Neural cell (in vitro differentiated cells): Measurements from ENCODE around the gene H19. TPM values are rescaled to one million over a fixed set of nuclear protein-coding genes. Genes with fewer than 3 reads are reported as not detected.

Experiments
- H2AFZ ChIP-seq: fragments of 200-600, 300-800 bp; sonication (generic), shearing (Covaris generic); 2 replicates; pipeline ENCODE4 v1.6.0; 2014; ENCODE audit warnings: low read depth, mild to moderate bottlenecking, antibody characterized with exemption, low read length, moderate library complexity
- H3F3A ChIP-seq: fragments of 200-600 bp; shearing (Covaris generic); 2 replicates; pipeline ENCODE4 v1.6.1; 2016; ENCODE audit warnings: mild to moderate bottlenecking, moderate library complexity, mixed read lengths, antibody characterized with exemption, low read length; ENCODE audit not compliant: insufficient read depth, poor library complexity, severe bottlenecking
- H3K27ac ChIP-seq: fragments of 200-600, 300-800 bp; sonication (generic), shearing (Covaris generic); 2 replicates; pipeline ENCODE4 v1.5.1; 2014; ENCODE audit warnings: mild to moderate bottlenecking, low read length, moderate library complexity
- H3K27me3 ChIP-seq: fragments of 300-800, 200-600 bp; sonication (generic), shearing (Covaris generic); 2 replicates; pipeline ENCODE4 v1.6.0; 2014; ENCODE audit warnings: mild to moderate bottlenecking, low read depth, low read length, moderate library complexity; ENCODE audit not compliant: insufficient read depth
- H3K36me3 ChIP-seq: fragments of 300-800, 200-600 bp; sonication (generic), shearing (Covaris generic); 2 replicates; pipeline ENCODE4 v1.5.1; 2014; ENCODE audit warnings: mild to moderate bottlenecking, antibody characterized with exemption, low read length, moderate library complexity; ENCODE audit not compliant: insufficient read depth
- H3K4me2 ChIP-seq: fragments of 300-800, 200-600 bp; sonication (generic), shearing (Covaris generic); 2 replicates; pipeline ENCODE4 v1.6.0; 2014; ENCODE audit warnings: mild to moderate bottlenecking, low read length
- H3K4me3 ChIP-seq: fragments of 300-800, 200-600 bp; sonication (generic), shearing (Covaris generic); 2 replicates; pipeline ENCODE4 v1.5.1; 2014; ENCODE audit warnings: mild to moderate bottlenecking, low read length, moderate library complexity
- H3K79me2 ChIP-seq: fragments of 200-600 bp; shearing (Covaris generic); replicated peaks from 2 replicates; pipeline ENCODE4 v1.6.0; 2014; ENCODE audit warnings: mild to moderate bottlenecking, low read length, moderate library complexity; ENCODE audit not compliant: insufficient read depth
- H3K9ac ChIP-seq: fragments of 300-800, 200-600 bp; sonication (generic), shearing (Covaris generic); 2 replicates; pipeline ENCODE4 v1.6.1; 2016; ENCODE audit warnings: mild to moderate bottlenecking, low read length, mixed read lengths
- H3K9me2 ChIP-seq: fragments of 200-600 bp; shearing (Covaris generic); 2 replicates; pipeline ENCODE4 v1.6.1; 2016; ENCODE audit warnings: mild to moderate bottlenecking, low read length, mixed read lengths; ENCODE audit not compliant: insufficient read depth
- H3K9me3 ChIP-seq: fragments of 200-600, 300-800 bp; sonication (generic), shearing (Covaris generic); 2 replicates; pipeline ENCODE4 v1.6.1; 2016; ENCODE audit warnings: mild to moderate bottlenecking, mixed run types, low read length, moderate library complexity, mixed read lengths
- H4K20me1 ChIP-seq: fragments of 200-600 bp; shearing (Covaris generic); 2 replicates; pipeline ENCODE4 v1.6.1; 2016; ENCODE audit warnings: mild to moderate bottlenecking, mixed run types; ENCODE audit not compliant: insufficient read depth
- EP300 ChIP-seq: fragments of 450-650 bp; conservative IDR thresholded peaks from 2 replicates; pipeline ENCODE4 v1.6.1; 2014; ENCODE audit warnings: antibody characterized with exemption, mild to moderate bottlenecking, moderate library complexity; ENCODE audit not compliant: poor library complexity, severe bottlenecking
- EZH2 ChIP-seq: fragments of 200-600, 300-800 bp; shearing (Covaris generic), sonication (generic); IDR thresholded peaks from 2 replicates; pipeline ENCODE4 v1.6.1; 2014; ENCODE audit warnings: antibody characterized with exemption, low read length, borderline replicate concordance, mild to moderate bottlenecking; ENCODE audit not compliant: insufficient read depth, poor library complexity, severe bottlenecking
- MXI1 ChIP-seq: fragments of 450-650 bp; conservative IDR thresholded peaks from 2 replicates; pipeline ENCODE4 v1.6.1; 2014; ENCODE audit warnings: antibody characterized with exemption, mild to moderate bottlenecking; ENCODE audit not compliant: poor library complexity, severe bottlenecking
- POLR2AphosphoS5 ChIP-seq: IDR thresholded peaks from 2 replicates; pipeline ENCODE4 v1.6.1; 2012
- RAD21 ChIP-seq: fragments of 450-650 bp; conservative IDR thresholded peaks from 2 replicates; pipeline ENCODE4 v1.6.1; 2014; ENCODE audit warnings: antibody characterized with exemption, mild to moderate bottlenecking, moderate library complexity
- SMC3 ChIP-seq: fragments of 450-650 bp; conservative IDR thresholded peaks from 2 replicates; pipeline ENCODE4 v1.6.1; 2014; ENCODE audit warnings: antibody characterized with exemption, mild to moderate bottlenecking, moderate library complexity; ENCODE audit not compliant: poor library complexity
- TAF1 ChIP-seq: IDR thresholded peaks from 2 replicates; pipeline ENCODE4 v1.6.1; 2012; ENCODE audit warnings: low read depth
- polyA plus RNA-seq: library from polyadenylated mRNA; depleted of rRNA; stranded (reverse); fragments of >200 nt; gene quantifications from 2 replicates; pipeline ENCODE4 v1.2.3, GENCODE V29; 2014
- TF ChIP-seq, protein P1 (sequence below): IDR thresholded peaks from 2 replicates; pipeline ENCODE4 v1.6.1; 2012; ENCODE audit warnings: borderline replicate concordance
- TF ChIP-seq, protein P2 (sequence below): fragments of 450-650 bp; IDR thresholded peaks from 2 replicates; pipeline ENCODE4 v1.5.1; 2014; ENCODE audit warnings: antibody characterized with exemption, mild to moderate bottlenecking, moderate library complexity; ENCODE audit not compliant: poor library complexity, severe bottlenecking

The H19 gene
- polyA plus RNA-seq, 1 donor from 2014 or later, result not detected

- TF ChIP-seq, protein P1, sequence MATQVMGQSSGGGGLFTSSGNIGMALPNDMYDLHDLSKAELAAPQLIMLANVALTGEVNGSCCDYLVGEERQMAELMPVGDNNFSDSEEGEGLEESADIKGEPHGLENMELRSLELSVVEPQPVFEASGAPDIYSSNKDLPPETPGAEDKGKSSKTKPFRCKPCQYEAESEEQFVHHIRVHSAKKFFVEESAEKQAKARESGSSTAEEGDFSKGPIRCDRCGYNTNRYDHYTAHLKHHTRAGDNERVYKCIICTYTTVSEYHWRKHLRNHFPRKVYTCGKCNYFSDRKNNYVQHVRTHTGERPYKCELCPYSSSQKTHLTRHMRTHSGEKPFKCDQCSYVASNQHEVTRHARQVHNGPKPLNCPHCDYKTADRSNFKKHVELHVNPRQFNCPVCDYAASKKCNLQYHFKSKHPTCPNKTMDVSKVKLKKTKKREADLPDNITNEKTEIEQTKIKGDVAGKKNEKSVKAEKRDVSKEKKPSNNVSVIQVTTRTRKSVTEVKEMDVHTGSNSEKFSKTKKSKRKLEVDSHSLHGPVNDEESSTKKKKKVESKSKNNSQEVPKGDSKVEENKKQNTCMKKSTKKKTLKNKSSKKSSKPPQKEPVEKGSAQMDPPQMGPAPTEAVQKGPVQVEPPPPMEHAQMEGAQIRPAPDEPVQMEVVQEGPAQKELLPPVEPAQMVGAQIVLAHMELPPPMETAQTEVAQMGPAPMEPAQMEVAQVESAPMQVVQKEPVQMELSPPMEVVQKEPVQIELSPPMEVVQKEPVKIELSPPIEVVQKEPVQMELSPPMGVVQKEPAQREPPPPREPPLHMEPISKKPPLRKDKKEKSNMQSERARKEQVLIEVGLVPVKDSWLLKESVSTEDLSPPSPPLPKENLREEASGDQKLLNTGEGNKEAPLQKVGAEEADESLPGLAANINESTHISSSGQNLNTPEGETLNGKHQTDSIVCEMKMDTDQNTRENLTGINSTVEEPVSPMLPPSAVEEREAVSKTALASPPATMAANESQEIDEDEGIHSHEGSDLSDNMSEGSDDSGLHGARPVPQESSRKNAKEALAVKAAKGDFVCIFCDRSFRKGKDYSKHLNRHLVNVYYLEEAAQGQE, result no peak
- TF ChIP-seq TAF1, result no peak
- no peak for TF ChIP-seq EZH2
- TF ChIP-seq, protein P2, sequence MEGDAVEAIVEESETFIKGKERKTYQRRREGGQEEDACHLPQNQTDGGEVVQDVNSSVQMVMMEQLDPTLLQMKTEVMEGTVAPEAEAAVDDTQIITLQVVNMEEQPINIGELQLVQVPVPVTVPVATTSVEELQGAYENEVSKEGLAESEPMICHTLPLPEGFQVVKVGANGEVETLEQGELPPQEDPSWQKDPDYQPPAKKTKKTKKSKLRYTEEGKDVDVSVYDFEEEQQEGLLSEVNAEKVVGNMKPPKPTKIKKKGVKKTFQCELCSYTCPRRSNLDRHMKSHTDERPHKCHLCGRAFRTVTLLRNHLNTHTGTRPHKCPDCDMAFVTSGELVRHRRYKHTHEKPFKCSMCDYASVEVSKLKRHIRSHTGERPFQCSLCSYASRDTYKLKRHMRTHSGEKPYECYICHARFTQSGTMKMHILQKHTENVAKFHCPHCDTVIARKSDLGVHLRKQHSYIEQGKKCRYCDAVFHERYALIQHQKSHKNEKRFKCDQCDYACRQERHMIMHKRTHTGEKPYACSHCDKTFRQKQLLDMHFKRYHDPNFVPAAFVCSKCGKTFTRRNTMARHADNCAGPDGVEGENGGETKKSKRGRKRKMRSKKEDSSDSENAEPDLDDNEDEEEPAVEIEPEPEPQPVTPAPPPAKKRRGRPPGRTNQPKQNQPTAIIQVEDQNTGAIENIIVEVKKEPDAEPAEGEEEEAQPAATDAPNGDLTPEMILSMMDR, result no peak
- TF ChIP-seq RAD21, result no peak
- TF ChIP-seq SMC3, result no peak
- TF ChIP-seq MXI1, result no peak
- no peak for TF ChIP-seq POLR2AphosphoS5
- no peak for TF ChIP-seq EP300
- H3K9me3 ChIP-seq, result no peaks in the 10 kb centered on the region
- no peaks in the 10 kb centered on the region for H3K27me3 ChIP-seq
- H3K9ac ChIP-seq, result no peak overlapping the region
- H3K4me2 ChIP-seq, result no peak overlapping the region
- no peaks in the 10 kb centered on the region for H3K79me2 ChIP-seq
- H2AFZ ChIP-seq, result no peak overlapping the region
- no peaks in the 10 kb centered on the region for H3K36me3 ChIP-seq
- no peak overlapping the region for H3K4me3 ChIP-seq
- no peaks in the 10 kb centered on the region for H3F3A ChIP-seq
- H3K9me2 ChIP-seq, result no peaks in the 10 kb centered on the region
- no peaks in the 10 kb centered on the region for H4K20me1 ChIP-seq
- no peak overlapping the region for H3K27ac ChIP-seq
These were observed 5.5 kb downstream of the H19 start for GRCh38 chr11:1992111-1992510.

DNA sequence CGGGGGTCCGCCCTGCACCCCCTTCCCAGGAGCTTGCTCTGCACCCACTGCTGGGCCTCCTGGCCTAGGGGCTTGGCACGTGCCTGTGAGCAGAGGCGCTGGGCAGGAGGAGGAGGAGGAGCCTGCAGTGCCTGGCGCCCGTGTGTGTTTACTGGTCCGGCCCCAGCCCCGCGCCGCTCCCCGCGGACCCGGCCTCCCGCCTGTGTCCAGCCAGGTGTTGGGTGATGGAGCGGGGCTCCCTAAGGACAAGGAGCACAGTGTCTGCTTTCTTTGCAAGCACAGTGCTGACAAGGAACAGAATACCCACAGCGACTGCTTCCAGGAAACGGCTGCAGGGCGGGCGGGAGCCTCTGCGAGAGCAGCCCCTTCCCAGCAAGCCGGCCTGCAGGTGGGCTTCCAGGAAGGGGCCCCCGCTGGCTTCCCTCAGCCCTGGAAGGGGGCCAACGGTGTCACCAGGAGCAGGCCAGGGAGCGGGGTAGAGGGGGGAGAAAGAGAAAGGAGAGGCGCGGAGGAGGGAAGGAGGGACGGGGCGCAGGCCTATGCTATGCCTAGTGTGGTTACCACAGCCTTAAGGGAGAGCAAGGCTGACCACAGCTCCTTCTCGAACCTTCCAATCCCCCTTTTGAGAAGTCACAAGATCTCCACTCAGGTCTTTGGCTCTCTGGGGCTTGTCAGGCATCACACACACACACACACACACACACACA is 6.6 kb downstream of the H19 start:
- no peaks in the 10 kb centered on the region for H3F3A ChIP-seq
- H4K20me1 ChIP-seq, result no peaks in the 10 kb centered on the region
- no peak for TF ChIP-seq MXI1
- TF ChIP-seq, protein P2, result no peak
- no peak for TF ChIP-seq SMC3
- TF ChIP-seq, protein P1, result no peak
- no peak for TF ChIP-seq POLR2AphosphoS5
- H3K9me3 ChIP-seq, result no peaks in the 10 kb centered on the region
- H3K27me3 ChIP-seq, result no peaks in the 10 kb centered on the region
- no peak overlapping the region for H2AFZ ChIP-seq
- no peak overlapping the region for H3K4me3 ChIP-seq
- H3K4me2 ChIP-seq, result no peak overlapping the region
- no peaks in the 10 kb centered on the region for H3K79me2 ChIP-seq
- H3K9ac ChIP-seq, result no peak overlapping the region
- H3K27ac ChIP-seq, result no peak overlapping the region
- no peaks in the 10 kb centered on the region for H3K9me2 ChIP-seq
- H3K36me3 ChIP-seq, result no peaks in the 10 kb centered on the region
